ENCODE results near the gene TEAD3. TPM values are rescaled to one million over a fixed set of nuclear protein-coding genes. Genes with fewer than 3 reads are reported as not detected.
"Not testable (repeated sequence)": the region's sequence is repeated elsewhere in the genome, so short reads cannot be mapped to it uniquely, and the experiment has no call there.

TEAD3 gene
- total RNA-seq, 1 donor from 2014 or later, result 43.4 TPM

DNA sequence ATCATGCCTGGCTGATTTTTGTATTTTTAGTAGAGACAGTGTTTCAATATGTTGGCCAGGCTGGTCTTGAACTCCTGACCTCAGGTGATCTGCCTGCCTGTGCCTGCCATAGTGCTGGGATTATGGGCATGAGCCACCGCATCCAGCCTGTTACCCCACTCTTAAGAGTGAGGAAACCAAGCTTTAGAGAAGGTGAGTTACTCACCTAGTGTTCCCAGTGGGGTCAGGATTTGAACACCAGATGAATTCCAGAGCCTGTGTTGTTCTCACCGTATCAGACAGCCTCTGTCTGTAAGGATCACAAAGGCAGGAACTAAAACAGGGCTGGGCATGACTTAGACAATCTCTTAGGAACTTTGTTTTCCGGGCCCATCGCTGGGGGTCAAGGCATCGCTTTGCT lies 54.2 kb downstream of the TEAD3 start:
- Mint-ChIP-seq H3K36me3 (ENCODE audit: insufficient read depth) (no peaks in the 10 kb centered on the region), H3K4me3 (ENCODE audit: low read depth) (no peak overlapping the region), H3K9me3 (ENCODE audit: low read depth) (no peaks in the 10 kb centered on the region), H3K4me1 (ENCODE audit: low read depth) (no peaks in the 10 kb centered on the region), H3K27me3 (no peaks in the 10 kb centered on the region), H3K27ac (no peak overlapping the region)
- TF ChIP-seq, protein P1, sequence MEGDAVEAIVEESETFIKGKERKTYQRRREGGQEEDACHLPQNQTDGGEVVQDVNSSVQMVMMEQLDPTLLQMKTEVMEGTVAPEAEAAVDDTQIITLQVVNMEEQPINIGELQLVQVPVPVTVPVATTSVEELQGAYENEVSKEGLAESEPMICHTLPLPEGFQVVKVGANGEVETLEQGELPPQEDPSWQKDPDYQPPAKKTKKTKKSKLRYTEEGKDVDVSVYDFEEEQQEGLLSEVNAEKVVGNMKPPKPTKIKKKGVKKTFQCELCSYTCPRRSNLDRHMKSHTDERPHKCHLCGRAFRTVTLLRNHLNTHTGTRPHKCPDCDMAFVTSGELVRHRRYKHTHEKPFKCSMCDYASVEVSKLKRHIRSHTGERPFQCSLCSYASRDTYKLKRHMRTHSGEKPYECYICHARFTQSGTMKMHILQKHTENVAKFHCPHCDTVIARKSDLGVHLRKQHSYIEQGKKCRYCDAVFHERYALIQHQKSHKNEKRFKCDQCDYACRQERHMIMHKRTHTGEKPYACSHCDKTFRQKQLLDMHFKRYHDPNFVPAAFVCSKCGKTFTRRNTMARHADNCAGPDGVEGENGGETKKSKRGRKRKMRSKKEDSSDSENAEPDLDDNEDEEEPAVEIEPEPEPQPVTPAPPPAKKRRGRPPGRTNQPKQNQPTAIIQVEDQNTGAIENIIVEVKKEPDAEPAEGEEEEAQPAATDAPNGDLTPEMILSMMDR (IDR thresholded peaks at IDR 0.05; ENCODE audit: unreplicated experiment), result no peak
- DNase-seq (ENCODE audit: low spot score, unreplicated experiment), result no peak

DNA sequence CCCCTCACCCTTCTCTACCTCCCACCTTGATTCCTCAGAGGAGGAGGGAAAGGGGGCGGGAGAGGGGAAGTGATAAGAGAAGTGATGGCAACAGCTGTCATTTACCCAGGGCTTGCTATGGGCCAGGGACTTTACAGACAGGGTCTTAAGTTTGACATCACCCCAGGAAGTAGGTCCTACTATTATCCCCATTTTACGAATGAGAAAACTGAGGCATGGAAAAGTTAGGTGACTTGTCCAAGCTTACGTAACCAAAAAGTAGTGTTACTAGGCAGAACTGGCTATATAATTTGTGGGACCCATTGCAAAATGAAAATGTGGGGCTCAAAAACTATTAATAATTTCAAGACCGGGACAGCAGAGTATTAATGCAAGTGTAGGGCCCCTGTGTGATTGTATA lies 55.2 kb downstream of the TEAD3 start:
- Mint-ChIP-seq H3K4me1 (ENCODE audit: low read depth) (no peaks in the 10 kb centered on the region), H3K9me3 (ENCODE audit: low read depth) (no peaks in the 10 kb centered on the region), H3K4me3 (ENCODE audit: low read depth) (no peak overlapping the region), H3K27ac (no peak overlapping the region), H3K27me3 (no peaks in the 10 kb centered on the region), H3K36me3 (ENCODE audit: insufficient read depth) (no peaks in the 10 kb centered on the region)
- no peak for DNase-seq (ENCODE audit: low spot score, unreplicated experiment)
- TF ChIP-seq, protein P1 (IDR thresholded peaks at IDR 0.05; ENCODE audit: unreplicated experiment), result no peak

DNA sequence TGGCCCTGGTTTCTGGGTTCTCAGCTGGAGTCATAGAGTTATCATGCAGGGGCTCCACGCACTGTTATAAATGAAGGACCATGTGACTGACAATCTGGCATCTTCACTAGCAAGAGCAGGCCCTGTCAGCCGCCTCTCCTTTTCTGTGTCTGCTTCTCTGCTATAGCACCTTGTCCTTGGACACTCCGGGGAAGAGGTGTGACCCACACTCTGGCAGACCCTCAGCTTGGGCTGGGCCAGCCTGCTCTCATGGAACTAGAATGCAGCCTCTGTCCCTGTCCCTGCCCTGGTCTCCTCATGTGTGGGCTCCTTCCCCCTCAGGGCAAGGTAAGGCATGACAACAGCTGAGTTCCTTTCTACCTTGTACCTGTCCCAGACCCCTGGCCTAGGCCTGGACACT lies 55.7 kb downstream of the TEAD3 start:
- Mint-ChIP-seq H3K27ac (no peak overlapping the region), H3K4me1 (ENCODE audit: low read depth) (no peaks in the 10 kb centered on the region), H3K36me3 (ENCODE audit: insufficient read depth) (no peaks in the 10 kb centered on the region), H3K4me3 (ENCODE audit: low read depth) (no peak overlapping the region), H3K9me3 (ENCODE audit: low read depth) (no peaks in the 10 kb centered on the region), H3K27me3 (no peaks in the 10 kb centered on the region)
- TF ChIP-seq, protein P1 (IDR thresholded peaks at IDR 0.05; ENCODE audit: unreplicated experiment), result no peak
- DNase-seq (ENCODE audit: low spot score, unreplicated experiment), result no peak

DNA sequence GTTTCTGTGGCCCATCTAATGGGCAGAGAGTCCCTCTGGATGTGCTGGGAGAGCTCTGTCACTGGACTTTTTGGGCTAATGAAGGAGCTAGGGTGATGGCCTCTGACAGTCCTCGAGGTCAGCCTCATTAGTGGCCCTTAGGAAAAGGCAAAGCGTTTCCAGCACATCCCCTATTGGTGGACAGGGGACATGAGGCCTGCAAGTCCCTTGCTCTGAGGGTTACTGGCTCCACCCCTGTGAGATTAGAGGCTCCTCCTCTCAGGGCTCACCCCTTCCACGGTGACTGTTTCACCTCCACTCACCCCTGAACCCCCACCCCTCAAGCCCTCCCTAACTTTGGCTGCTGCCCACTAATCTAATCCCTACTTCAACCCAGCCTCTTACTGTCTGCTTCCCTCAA lies 57.6 kb downstream of the TEAD3 start:
- no peaks in the 10 kb centered on the region for H3K27me3 Mint-ChIP-seq
- DNase-seq (ENCODE audit: low spot score, unreplicated experiment), result no peak

DNA sequence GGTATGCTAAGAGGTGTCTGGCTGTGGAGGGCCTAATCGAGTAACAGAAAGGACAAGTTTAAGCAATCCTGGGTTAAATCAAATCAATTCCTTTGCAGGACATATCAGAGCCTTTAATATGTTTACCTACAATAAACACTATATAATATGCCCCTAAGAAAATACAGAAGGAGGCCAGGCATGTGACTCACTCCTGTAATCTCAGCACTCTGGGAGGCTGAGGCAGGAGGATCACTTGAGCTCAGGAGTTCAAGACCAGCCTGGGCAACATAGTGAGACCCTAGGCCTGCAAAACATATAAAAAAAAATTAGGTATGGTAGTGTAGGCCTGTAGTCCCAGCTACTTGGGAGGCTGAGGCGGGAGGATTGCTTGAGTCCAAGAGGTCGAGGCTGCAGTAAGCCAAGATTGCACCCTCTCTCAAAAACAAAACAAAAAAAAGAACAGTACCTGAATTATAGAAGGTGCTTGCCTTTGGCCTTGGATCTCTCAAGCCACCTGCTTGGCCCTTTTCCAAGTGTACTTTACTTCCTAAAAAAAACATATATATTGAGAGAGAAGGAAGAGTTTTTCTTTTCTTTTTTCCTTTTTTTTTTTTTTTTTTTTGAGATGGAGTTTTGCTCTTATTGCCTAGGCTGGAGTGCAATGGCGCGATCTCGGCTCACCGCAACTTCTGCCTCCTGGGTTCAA lies 58.4 kb downstream of the TEAD3 start:
- not testable (repeated sequence) for H3K36me3 Mint-ChIP-seq (ENCODE audit: insufficient read depth); H3K27me3 Mint-ChIP-seq; H3K27ac Mint-ChIP-seq; DNase-seq (ENCODE audit: low spot score, unreplicated experiment); H3K4me1 Mint-ChIP-seq (ENCODE audit: low read depth); H3K4me3 Mint-ChIP-seq (ENCODE audit: low read depth); H3K9me3 Mint-ChIP-seq (ENCODE audit: low read depth)

More for the DNA sequence above, 57.6 kb downstream of the TEAD3 start:
- H3K36me3 Mint-ChIP-seq (ENCODE audit: insufficient read depth), result no peaks in the 10 kb centered on the region
- no peak overlapping the region for H3K4me3 Mint-ChIP-seq (ENCODE audit: low read depth)
- H3K4me1 Mint-ChIP-seq (ENCODE audit: low read depth), result no peaks in the 10 kb centered on the region
- no peak overlapping the region for H3K27ac Mint-ChIP-seq
- no peaks in the 10 kb centered on the region for H3K9me3 Mint-ChIP-seq (ENCODE audit: low read depth)
- TF ChIP-seq, protein P1 (IDR thresholded peaks at IDR 0.05; ENCODE audit: unreplicated experiment), result no peak

Data from progenitor cell of endocrine pancreas (in vitro differentiated cells).